H9 (cell line): ENCODE measurements around the gene CR1. TPM values are rescaled to one million over a fixed set of nuclear protein-coding genes. Genes with fewer than 3 reads are reported as not detected.

Source experiments
- DNase-seq: peaks from one replicate; pipeline ENCODE4 v3.0.0-alpha.2; 2017
- H2AFZ ChIP-seq: one replicate; pipeline ENCODE4 v1.6.1; 2013; ENCODE audit warnings: mild to moderate bottlenecking, low read length, control low read depth, moderate library complexity
- H2AK5ac ChIP-seq: 2 replicates; pipeline ENCODE4 v1.6.1; 2013; ENCODE audit warnings: low read length, control low read depth, mixed read lengths; ENCODE audit not compliant: insufficient read length
- H2BK120ac ChIP-seq: one replicate; pipeline ENCODE4 v1.6.1; 2013; ENCODE audit warnings: low read depth, mild to moderate bottlenecking, low read length, control low read depth, inconsistent platforms; ENCODE audit not compliant: poor library complexity, severe bottlenecking
- H2BK12ac ChIP-seq: 2 replicates; pipeline ENCODE4 v1.6.1; 2013; ENCODE audit warnings: low read length, control low read depth, mixed read lengths, low read depth; ENCODE audit not compliant: insufficient read length
- H2BK15ac ChIP-seq: 2 replicates; pipeline ENCODE4 v1.6.1; 2013; ENCODE audit warnings: low read depth, low read length, control low read depth
- H2BK20ac ChIP-seq: one replicate; pipeline ENCODE4 v1.6.1; 2013; ENCODE audit warnings: low read depth, mild to moderate bottlenecking, low read length, control low read depth, inconsistent platforms; ENCODE audit not compliant: poor library complexity, severe bottlenecking
- H2BK5ac ChIP-seq: 2 replicates; pipeline ENCODE4 v1.6.1; 2013; ENCODE audit warnings: low read length, control low read depth, mixed read lengths; ENCODE audit not compliant: insufficient read length
- H3K14ac ChIP-seq: 2 replicates; pipeline ENCODE4 v1.6.1; 2013; ENCODE audit warnings: low read length, control low read depth; ENCODE audit not compliant: insufficient read depth
- H3K18ac ChIP-seq: 2 replicates; pipeline ENCODE4 v1.6.1; 2013; ENCODE audit warnings: low read depth, mild to moderate bottlenecking, mixed read lengths, low read length, control low read depth; ENCODE audit not compliant: insufficient read length
- H3K23ac ChIP-seq: 2 replicates; pipeline ENCODE4 v1.6.1; 2013; ENCODE audit warnings: low read length, control low read depth, mixed read lengths, low read depth; ENCODE audit not compliant: insufficient read length
- H3K23me2 ChIP-seq: 2 replicates; pipeline ENCODE4 v1.6.1; 2013; ENCODE audit warnings: low read depth, mild to moderate bottlenecking, mixed read lengths, low read length, control low read depth; ENCODE audit not compliant: insufficient read length, poor library complexity, severe bottlenecking
- H3K27ac ChIP-seq: 2 replicates; pipeline ENCODE4 v1.5.1; 2013; ENCODE audit warnings: low read length, control low read depth, mixed read lengths, low read depth; ENCODE audit not compliant: insufficient read length
- H3K27me3 ChIP-seq: 2 replicates; pipeline ENCODE4 v1.6.1; 2013; ENCODE audit warnings: low read length, control low read depth, inconsistent platforms; ENCODE audit not compliant: insufficient read depth
- H3K4ac ChIP-seq: 2 replicates; pipeline ENCODE4 v1.6.1; 2013; ENCODE audit warnings: low read depth, mild to moderate bottlenecking, control low read depth, inconsistent platforms, low read length, moderate library complexity
- H3K4me1 ChIP-seq: 2 replicates; pipeline ENCODE4 v1.6.1; 2013; ENCODE audit warnings: low read length, control low read depth, inconsistent platforms; ENCODE audit not compliant: insufficient read depth
- H3K4me2 ChIP-seq: 2 replicates; pipeline ENCODE4 v1.6.1; 2013; ENCODE audit warnings: low read length, control low read depth, mixed read lengths; ENCODE audit not compliant: insufficient read length, insufficient read depth
- H3K56ac ChIP-seq: 2 replicates; pipeline ENCODE4 v1.6.1; 2013; ENCODE audit warnings: low read depth, mild to moderate bottlenecking, mixed read lengths, low read length, control low read depth; ENCODE audit not compliant: insufficient read length
- H3K79me1 ChIP-seq: 2 replicates; pipeline ENCODE4 v1.6.1; 2013; ENCODE audit warnings: low read depth, mild to moderate bottlenecking, moderate library complexity, low read length, control low read depth, inconsistent platforms; ENCODE audit not compliant: insufficient read depth, poor library complexity, severe bottlenecking
- H3K79me2 ChIP-seq: 2 replicates; pipeline ENCODE4 v1.6.1; 2013; ENCODE audit warnings: low read length, control low read depth, inconsistent platforms; ENCODE audit not compliant: insufficient read depth
- H3K9ac ChIP-seq: 2 replicates; pipeline ENCODE4 v1.6.1; 2013; ENCODE audit warnings: low read length, control low read depth, mixed read lengths; ENCODE audit not compliant: insufficient read length; ENCODE audit errors: extremely low read depth
- H3K9me3 ChIP-seq: one replicate; pipeline ENCODE4 v1.6.1; 2013; ENCODE audit warnings: low read depth, low read length, inconsistent platforms; ENCODE audit not compliant: control insufficient read depth
- H3T11ph ChIP-seq: one replicate; pipeline ENCODE4 v1.6.1; 2013; ENCODE audit warnings: mild to moderate bottlenecking, low read length, control low read depth, inconsistent platforms
- H4K20me1 ChIP-seq: one replicate; pipeline ENCODE4 v1.6.1; 2013; ENCODE audit not compliant: control insufficient read depth, insufficient read length, insufficient read depth
- H4K5ac ChIP-seq: 2 replicates; pipeline ENCODE4 v1.6.1; 2013; ENCODE audit warnings: low read depth, mild to moderate bottlenecking, mixed read lengths, low read length, control low read depth; ENCODE audit not compliant: insufficient read length
- H4K8ac ChIP-seq: replicated peaks from 2 replicates; pipeline ENCODE4 v1.6.1; 2013; ENCODE audit warnings: low read length, control low read depth, mixed read lengths, low read depth; ENCODE audit not compliant: insufficient read length
- H4K91ac ChIP-seq: 2 replicates; pipeline ENCODE4 v1.6.1; 2013; ENCODE audit warnings: low read depth, mild to moderate bottlenecking, moderate library complexity, mixed read lengths, low read length, control low read depth; ENCODE audit not compliant: insufficient read length
- H3K27ac Mint-ChIP-seq, 3 experiments: 2 replicates in 2 of 3; 3 replicates in 1 of 3; pipeline ENCODE4 v1.8.0; 2020 to 2021; ENCODE audit warnings: mixed read lengths in 3 of 3, mild to moderate bottlenecking in 1 of 3, moderate library complexity in 1 of 3
- H3K27me3 Mint-ChIP-seq: 2 replicates; pipeline ENCODE4 v1.8.0; 2021; ENCODE audit warnings: low read depth, mild to moderate bottlenecking, moderate library complexity, mixed read lengths
- H3K36me3 Mint-ChIP-seq, 3 experiments: 2 replicates in 2 of 3; 3 replicates in 1 of 3; pipeline ENCODE4 v1.8.0; 2020 to 2021; ENCODE audit warnings: low read depth in 3 of 3, mixed read lengths in 3 of 3; ENCODE audit not compliant: insufficient read depth in 1 of 3
- H3K4me1 Mint-ChIP-seq, 2 experiments: 2 replicates each; pipeline ENCODE4 v1.8.0; 2020; ENCODE audit warnings: mixed read lengths in 2 of 2
- H3K4me3 Mint-ChIP-seq, 2 experiments: 2 replicates in 1 of 2; 3 replicates in 1 of 2; pipeline ENCODE4 v1.8.0; 2020 to 2021; ENCODE audit warnings: mild to moderate bottlenecking in 2 of 2, mixed read lengths in 2 of 2, moderate library complexity in 1 of 2
- H3K9me3 Mint-ChIP-seq, 2 experiments: 2 replicates in 1 of 2; 3 replicates in 1 of 2; pipeline ENCODE4 v1.8.0; 2020; ENCODE audit warnings: mild to moderate bottlenecking in 2 of 2, mixed read lengths in 2 of 2, moderate library complexity in 1 of 2
- CTCF ChIP-seq: fragments of 200-600 bp; sonication (generic); conservative IDR thresholded peaks from 3 replicates; pipeline ENCODE4 v1.8.0; 2021; ENCODE audit warnings: antibody characterized with exemption, mild to moderate bottlenecking
- WGBS: extraction: QIAGEN DNeasy Blood & Tissue Kit; methylation state at CpG from one replicate; pipeline ENCODE4 v1.1.7; 2013; ENCODE audit warnings: missing lambda C conversion rate, low lambda C conversion rate, mixed read lengths; ENCODE audit not compliant: insufficient read length; ENCODE audit errors: extremely low coverage; 5-methylcytosine and 5-hydroxymethylcytosine counted together
- total RNA-seq: library from RNA; stranded (reverse); gene quantifications from 2 replicates; pipeline ENCODE4 v1.2.1, GENCODE V29; 2021

Gene CR1
- total RNA-seq, 1 experiment from 2014 or later: 0.04 TPM

GRCh38 chr1:207501071-207501470 lies 5.1 kb downstream of the CR1 start:
- no peak overlapping the region for H4K5ac ChIP-seq
- no peak overlapping the region for H2BK5ac ChIP-seq
- no peaks in the 10 kb centered on the region for H3K9me3 Mint-ChIP-seq
- H2AFZ ChIP-seq: no peak overlapping the region
- no peak overlapping the region for H3K56ac ChIP-seq
- H3K79me2 ChIP-seq: no peaks in the 10 kb centered on the region
- peaks cover 4% of the 10 kb centered on the region for H3K23me2 ChIP-seq
- H3K18ac ChIP-seq: no peak overlapping the region
- no peak overlapping the region for H2BK20ac ChIP-seq
- H3K9ac ChIP-seq: no peak overlapping the region
- no peak overlapping the region for H3K4me3 Mint-ChIP-seq
- no peak overlapping the region for H3T11ph ChIP-seq
- no peaks in the 10 kb centered on the region for H3K36me3 Mint-ChIP-seq
- TF ChIP-seq CTCF: no peak
- H4K20me1 ChIP-seq: no peaks in the 10 kb centered on the region
- peaks cover 4% of the 10 kb centered on the region; the same call in 1 of the 2 replicates for H3K27me3 ChIP-seq
- no peak overlapping the region for H3K14ac ChIP-seq
- WGBS: no CpG with 5 or more reads among the region's 5 CpGs
- H2AK5ac ChIP-seq: no peak overlapping the region
- H4K8ac ChIP-seq: no peak overlapping the region
- H3K27ac Mint-ChIP-seq: no peak overlapping the region
- DNase-seq: no peak
- H4K91ac ChIP-seq: no peak overlapping the region
- no peak overlapping the region for H2BK120ac ChIP-seq
- H2BK15ac ChIP-seq: no peak overlapping the region
- H3K79me1 ChIP-seq: no peaks in the 10 kb centered on the region
- no peaks in the 10 kb centered on the region for H3K9me3 ChIP-seq
- H3K4ac ChIP-seq: no peak overlapping the region
- no peaks in the 10 kb centered on the region for H3K4me1 ChIP-seq
- no peak overlapping the region for H3K23ac ChIP-seq
- no peak overlapping the region for H3K27ac ChIP-seq
- H2BK12ac ChIP-seq: no peak overlapping the region
- peaks cover 3 to 4% of the 10 kb centered on the region in 2 experiments; a peak in 3 of 4 replicates for H3K4me1 Mint-ChIP-seq
- no peak overlapping the region for H3K4me2 ChIP-seq
- H3K27me3 Mint-ChIP-seq: peaks cover 35% of the 10 kb centered on the region
